ENCODE measurements around the gene CTSG.

The CTSG gene

GRCh38 chr14:24576182-24576581 is at the start of gene CTSG:
TSS of gene CTSG (minus strand) at chr14:24576250. CDS start at chr14:24576223, 27 bp downstream.
- Histone ChIP-seq H3K4me3 (ENCODE audit: low read depth, low read length) (no peak within 1 kb of the TSS), H3K36me3 (replicated peaks) (no peaks in the 10 kb centered on the region), H3K27me3 (replicated peaks) (no peaks in the 10 kb centered on the region), H3K27ac (no peak within 1 kb of the TSS)
- in situ Hi-C loops (cut with HindIII; ENCODE audit: low pct_ligation_motif_present, low sequenced_read_pairs) = no loop called here
- TF ChIP-seq CTCF (IDR thresholded peaks at IDR 0.05; ENCODE audit: low read depth, low read length, missing control alignments) = no peak
- no peak for DNase-seq

- in situ Hi-C loops (cut with HindIII; ENCODE audit: low pct_ligation_motif_present, low sequenced_read_pairs) = no loop called here
- no peak for TF ChIP-seq CTCF (IDR thresholded peaks at IDR 0.05; ENCODE audit: low read depth, low read length, missing control alignments)
- no peak overlapping the region for H3K27ac ChIP-seq
Measured at GRCh38 chr14:24613747-24614146, 37.7 kb upstream of the CTSG start.

GRCh38 chr14:24613241-24613640 is 37.2 kb upstream of the CTSG start:
- TF ChIP-seq CTCF (IDR thresholded peaks at IDR 0.05; ENCODE audit: low read depth, low read length, missing control alignments) = no peak
- DNase-seq = no peak
- in situ Hi-C loops (cut with HindIII; ENCODE audit: low pct_ligation_motif_present, low sequenced_read_pairs) = no loop called here
- Histone ChIP-seq H3K27ac (no peak overlapping the region), H3K36me3 (replicated peaks) (no peaks in the 10 kb centered on the region), H3K4me3 (ENCODE audit: low read depth, low read length) (no peak overlapping the region), H3K27me3 (replicated peaks) (no peaks in the 10 kb centered on the region)

More at GRCh38 chr14:24613747-24614146, 37.7 kb upstream of the CTSG start:
- Histone ChIP-seq H3K4me3 (ENCODE audit: low read depth, low read length) (no peak overlapping the region), H3K27me3 (replicated peaks) (no peaks in the 10 kb centered on the region), H3K36me3 (replicated peaks) (no peaks in the 10 kb centered on the region)
- no peak for DNase-seq

- Histone ChIP-seq H3K27ac (no peak overlapping the region), H3K4me3 (ENCODE audit: low read depth, low read length) (no peak overlapping the region), H3K27me3 (replicated peaks) (no peaks in the 10 kb centered on the region), H3K36me3 (replicated peaks) (no peaks in the 10 kb centered on the region)
- no peak for TF ChIP-seq CTCF (IDR thresholded peaks at IDR 0.05; ENCODE audit: low read depth, low read length, missing control alignments)
- in situ Hi-C loops (cut with HindIII; ENCODE audit: low pct_ligation_motif_present, low sequenced_read_pairs) = no loop called here
- no peak for DNase-seq
Measured at GRCh38 chr14:24612196-24612595, 36.1 kb upstream of the CTSG start.

- H3K27ac ChIP-seq = no peak within 1 kb of the TSS
- TF ChIP-seq CTCF (IDR thresholded peaks at IDR 0.05; ENCODE audit: low read depth, low read length, missing control alignments) = no peak
- DNase-seq = no peak
- no peak within 1 kb of the TSS for H3K4me3 ChIP-seq (ENCODE audit: low read depth, low read length)
- no peaks in the 10 kb centered on the region for H3K36me3 ChIP-seq (replicated peaks)
- in situ Hi-C loops (cut with HindIII; ENCODE audit: low pct_ligation_motif_present, low sequenced_read_pairs) = no loop called here
- H3K27me3 ChIP-seq (replicated peaks) = no peaks in the 10 kb centered on the region
Measured at GRCh38 chr14:24609655-24610344, 33.8 kb upstream of the CTSG start, which contains the start of gene GZMH. TSS of gene GZMH (minus strand) at chr14:24609685. CDS start at chr14:24609613, 72 bp downstream.

Measured in brain microvascular endothelial cell (primary cell).